ES-I3 (cell line): ENCODE data around the gene DCLRE1A.

Experiments
- H3K36me3 ChIP-seq: 2 replicates; pipeline ENCODE4 v1.6.1; 2013; ENCODE audit warnings: mild to moderate bottlenecking, low read length, control low read depth, moderate library complexity; ENCODE audit not compliant: insufficient read depth
- H3K4me1 ChIP-seq: 2 replicates; pipeline ENCODE4 v1.6.1; 2013; ENCODE audit warnings: mild to moderate bottlenecking, control low read depth, low read length; ENCODE audit not compliant: insufficient read depth
- H3K9ac ChIP-seq: 2 replicates; pipeline ENCODE4 v1.6.1; 2013; ENCODE audit warnings: low read depth, mild to moderate bottlenecking, low read length, moderate library complexity
- H3K9me3 ChIP-seq: 2 replicates; pipeline ENCODE4 v1.6.1; 2013; ENCODE audit warnings: mild to moderate bottlenecking, low read length, moderate library complexity; ENCODE audit not compliant: control insufficient read depth, insufficient read depth

Gene DCLRE1A

GRCh38 chr10:113788604-113789083, 65.2 kb downstream of the DCLRE1A start:
- H3K4me1 ChIP-seq: no peaks in the 10 kb centered on the region
- no peak overlapping the region for H3K9ac ChIP-seq
- no peaks in the 10 kb centered on the region for H3K36me3 ChIP-seq
- H3K9me3 ChIP-seq: no peaks in the 10 kb centered on the region
